ENCODE measurements around the gene CALM3.

Gene CALM3

DNA sequence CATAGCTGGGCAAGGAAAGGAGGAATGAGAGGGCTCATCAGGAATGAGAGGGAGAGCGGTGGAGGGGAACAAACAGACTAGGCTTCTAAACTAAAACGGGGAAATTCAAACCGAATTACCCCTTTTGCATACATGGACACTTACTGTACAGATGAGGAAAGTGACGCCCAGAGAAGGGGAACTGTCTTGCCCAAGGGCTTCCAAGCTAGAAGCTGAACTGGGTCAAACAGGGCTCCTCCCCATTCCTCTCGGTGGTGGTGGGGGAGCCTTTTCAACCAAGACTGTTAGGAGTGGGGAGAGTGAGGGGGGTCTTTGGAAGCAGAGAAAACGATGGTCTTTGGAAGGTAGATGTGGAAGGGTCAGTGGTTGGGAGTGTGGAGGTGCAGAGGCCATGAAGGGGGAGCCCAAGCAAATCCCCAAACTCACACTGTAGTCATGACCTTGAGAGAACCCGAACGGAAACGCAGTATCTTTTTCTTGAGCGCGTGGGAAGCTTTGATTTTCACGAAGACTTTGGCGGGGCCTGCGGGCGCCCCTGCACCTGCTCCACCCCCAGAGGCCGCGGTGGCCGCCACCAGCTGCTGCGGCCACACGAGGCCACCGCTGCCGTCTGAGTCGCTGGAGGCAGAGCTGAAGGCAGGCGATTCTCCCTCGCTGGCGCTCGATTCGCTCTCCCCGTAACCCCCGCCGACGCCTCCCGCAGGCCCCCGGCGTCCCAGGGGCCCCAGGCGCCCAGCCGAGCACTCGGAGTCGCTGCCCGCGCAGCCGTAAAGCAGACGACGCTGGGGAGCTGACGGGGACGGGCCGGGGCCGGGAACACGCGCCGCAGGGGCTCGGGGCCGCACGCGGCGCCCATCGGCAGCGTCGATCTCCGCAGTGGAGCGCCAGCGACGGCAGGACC lies 47.2 kb downstream of the CALM3 start:
- H3K4me3 ChIP-seq (ENCODE audit: low read length), result no peak overlapping the region
- no peak for DNase-seq (ENCODE audit: low read depth)
- no peak for TF ChIP-seq CTCF (IDR thresholded peaks at IDR 0.05; ENCODE audit: insufficient read depth, low read depth, low read length, missing control alignments)

DNA sequence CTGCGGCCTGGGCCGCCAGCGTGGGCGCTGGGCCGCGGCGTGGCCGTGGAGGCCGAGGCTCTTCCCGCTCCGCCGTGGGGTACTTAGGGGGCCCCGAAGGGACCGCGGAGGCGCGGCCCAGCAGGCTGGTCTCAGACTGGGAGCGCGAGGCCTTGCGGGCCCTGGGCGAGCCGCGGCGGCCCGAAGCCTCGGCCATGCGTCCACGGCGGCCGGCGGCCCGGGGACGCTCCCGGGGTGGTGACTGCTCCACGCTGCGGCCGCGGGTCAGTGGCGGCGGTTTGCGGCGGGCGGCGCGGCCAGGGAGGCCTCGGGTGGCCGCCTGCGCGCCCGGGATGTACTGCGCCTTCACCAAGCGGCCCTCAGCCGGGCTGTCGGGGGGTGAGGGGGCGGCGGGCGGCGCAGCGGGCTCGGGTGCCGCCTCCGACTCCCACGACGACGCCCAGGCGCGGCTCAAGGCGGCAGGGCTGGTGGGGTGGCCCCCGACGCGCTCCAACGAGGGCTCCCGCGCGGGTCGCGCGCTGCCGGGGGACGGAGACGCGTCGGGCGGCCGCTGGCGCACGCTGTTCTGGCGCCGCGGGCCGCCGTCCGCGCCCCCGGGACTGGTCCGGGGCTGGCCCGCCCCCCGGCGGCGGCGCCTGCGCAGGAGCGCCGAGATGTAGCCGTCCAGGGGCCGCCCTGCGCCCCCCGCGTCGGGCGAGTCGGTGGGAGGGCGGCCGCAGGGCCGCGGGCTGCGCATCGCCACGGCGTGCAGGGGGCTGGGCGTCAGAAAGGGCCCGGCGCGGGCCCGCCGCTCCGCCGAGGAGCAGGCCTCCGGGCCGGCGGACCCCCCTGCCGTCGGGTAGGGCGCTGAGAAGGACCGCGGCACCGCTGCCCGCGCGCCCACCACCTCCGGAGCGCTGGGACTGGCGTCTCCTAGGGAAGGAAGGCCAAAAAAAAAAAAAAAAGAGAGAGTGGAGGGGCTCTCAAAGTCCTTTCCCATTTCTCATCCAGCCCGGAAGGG lies 48.1 kb downstream of the CALM3 start:
- no peak for DNase-seq (ENCODE audit: low read depth)
- TF ChIP-seq CTCF (IDR thresholded peaks at IDR 0.05; ENCODE audit: insufficient read depth, low read depth, low read length, missing control alignments), result no peak
- H3K4me3 ChIP-seq (ENCODE audit: low read length), result no peak overlapping the region

DNA sequence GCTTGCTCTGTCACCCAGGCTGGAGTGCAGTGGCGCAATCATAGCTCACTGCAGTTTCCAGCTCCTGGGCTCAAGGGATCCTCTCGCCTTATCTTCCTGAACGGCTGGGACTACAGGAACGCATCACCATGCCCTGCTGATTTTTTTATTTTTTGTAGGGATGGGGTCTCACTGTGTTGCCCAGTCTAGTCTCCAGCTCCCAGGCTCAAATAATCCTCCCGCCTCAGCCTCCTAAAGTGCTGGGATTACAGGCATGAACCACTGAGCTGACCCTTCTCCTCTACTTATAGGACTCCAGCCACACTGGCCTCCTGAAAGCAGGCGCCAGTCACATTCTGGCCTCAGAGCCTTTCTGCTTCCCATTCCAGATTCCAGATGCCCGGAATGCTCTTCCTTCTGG lies 49.3 kb downstream of the CALM3 start:
- no peak for DNase-seq (ENCODE audit: low read depth)
- TF ChIP-seq CTCF (IDR thresholded peaks at IDR 0.05; ENCODE audit: insufficient read depth, low read depth, low read length, missing control alignments), result no peak
- no peak overlapping the region for H3K4me3 ChIP-seq (ENCODE audit: low read length)

DNA sequence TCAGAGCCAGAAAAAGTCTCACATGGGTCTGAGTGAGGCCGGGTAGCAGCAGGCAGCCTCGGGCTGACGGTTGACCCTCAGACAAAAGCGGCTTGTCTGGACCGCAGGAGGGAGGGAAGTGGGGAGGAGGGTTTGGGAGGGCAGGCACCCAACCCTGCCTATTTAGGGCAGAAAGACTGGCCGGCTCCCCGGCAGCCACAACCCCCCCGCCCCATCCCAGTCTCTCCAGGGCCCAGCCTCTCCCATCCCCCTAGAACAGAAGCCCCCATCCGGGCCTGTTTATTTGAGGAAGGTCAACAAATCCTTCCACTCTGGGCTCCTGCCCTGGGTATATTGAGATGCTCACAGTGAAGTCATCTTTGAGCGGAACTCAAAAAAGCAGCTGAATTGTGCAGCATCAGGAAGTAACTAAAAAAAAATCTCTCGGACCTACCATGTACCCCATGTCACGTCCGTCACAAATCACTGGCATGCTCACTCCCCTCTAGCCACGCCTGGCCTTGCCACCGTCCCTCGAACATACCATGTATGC lies 53.6 kb downstream of the CALM3 start:
- DNase-seq (ENCODE audit: low read depth), result no peak
- no peak overlapping the region for H3K4me3 ChIP-seq (ENCODE audit: low read length)
- no peak for TF ChIP-seq CTCF (IDR thresholded peaks at IDR 0.05; ENCODE audit: insufficient read depth, low read depth, low read length, missing control alignments)

GRCh38 chr19:46656541-46656940 lies 55.4 kb downstream of the CALM3 start:
- no peak overlapping the region for H3K4me3 ChIP-seq (ENCODE audit: low read length)
- peak; percentile 40 for DNase-seq (ENCODE audit: low read depth)
- no peak for TF ChIP-seq CTCF (IDR thresholded peaks at IDR 0.05; ENCODE audit: insufficient read depth, low read depth, low read length, missing control alignments)

- no peak for TF ChIP-seq CTCF (IDR thresholded peaks at IDR 0.05; ENCODE audit: insufficient read depth, low read depth, low read length, missing control alignments)
- no peak overlapping the region for H3K4me3 ChIP-seq (ENCODE audit: low read length)
- DNase-seq (ENCODE audit: low read depth), result no peak
Measured at GRCh38 chr19:46659151-46660007, 58.2 kb downstream of the CALM3 start.

Measured in epithelial cell of esophagus (primary cell).